ENCODE results near the gene RIMBP2.

RIMBP2 gene

GRCh38 chr12:130569521-130569920, 146.6 kb downstream of the RIMBP2 start:
- H3K4me3 ChIP-seq (ENCODE audit: low read length), result no peak overlapping the region
- no peak for DNase-seq (ENCODE audit: low read depth, low spot score)

GRCh38 chr12:130568501-130568900, 147.6 kb downstream of the RIMBP2 start:
- no peak for DNase-seq (ENCODE audit: low read depth, low spot score)

GRCh38 chr12:130568041-130568440, 148.1 kb downstream of the RIMBP2 start:
- no peak overlapping the region for H3K4me3 ChIP-seq (ENCODE audit: low read length)
- DNase-seq (ENCODE audit: low read depth, low spot score), result no peak

More at GRCh38 chr12:130568501-130568900, 147.6 kb downstream of the RIMBP2 start:
- no peak overlapping the region for H3K4me3 ChIP-seq (ENCODE audit: low read length)

- no peak overlapping the region for H3K4me3 ChIP-seq (ENCODE audit: low read length)
- DNase-seq (ENCODE audit: low read depth, low spot score), result no peak
Measured at GRCh38 chr12:130566446-130567155, 149.5 kb downstream of the RIMBP2 start.

GRCh38 chr12:130565189-130565588, 150.9 kb downstream of the RIMBP2 start:
- H3K4me3 ChIP-seq (ENCODE audit: low read length), result no peak overlapping the region
- no peak for DNase-seq (ENCODE audit: low read depth, low spot score)

GRCh38 chr12:130563323-130563722, 152.8 kb downstream of the RIMBP2 start:
- H3K4me3 ChIP-seq (ENCODE audit: low read length), result no peak overlapping the region
- no peak for DNase-seq (ENCODE audit: low read depth, low spot score)

- DNase-seq (ENCODE audit: low read depth, low spot score), result no peak
- H3K4me3 ChIP-seq (ENCODE audit: low read length), result no peak overlapping the region
Measured at GRCh38 chr12:130562716-130563115, 153.4 kb downstream of the RIMBP2 start.

- no peak overlapping the region for H3K4me3 ChIP-seq (ENCODE audit: low read length)
- no peak for DNase-seq (ENCODE audit: low read depth, low spot score)
Measured at GRCh38 chr12:130560321-130560720, 155.8 kb downstream of the RIMBP2 start.

GRCh38 chr12:130559806-130560205, 156.3 kb downstream of the RIMBP2 start:
- no peak overlapping the region for H3K4me3 ChIP-seq (ENCODE audit: low read length)
- no peak for DNase-seq (ENCODE audit: low read depth, low spot score)

GRCh38 chr12:130557886-130558765, 158.0 kb downstream of the RIMBP2 start:
- H3K4me3 ChIP-seq (ENCODE audit: low read length), result no peak overlapping the region
- DNase-seq (ENCODE audit: low read depth, low spot score), result no peak

GRCh38 chr12:130557201-130557600, 158.9 kb downstream of the RIMBP2 start:
- DNase-seq (ENCODE audit: low read depth, low spot score), result no peak
- no peak overlapping the region for H3K4me3 ChIP-seq (ENCODE audit: low read length)

GRCh38 chr12:130556486-130557055, 159.5 kb downstream of the RIMBP2 start:
- no peak for DNase-seq (ENCODE audit: low read depth, low spot score)
- H3K4me3 ChIP-seq (ENCODE audit: low read length), result no peak overlapping the region

GRCh38 chr12:130555628-130556485, 160.2 kb downstream of the RIMBP2 start:
- DNase-seq (ENCODE audit: low read depth, low spot score), result no peak
- no peak overlapping the region for H3K4me3 ChIP-seq (ENCODE audit: low read length)

GRCh38 chr12:130555221-130555620, 160.9 kb downstream of the RIMBP2 start:
- no peak for DNase-seq (ENCODE audit: low read depth, low spot score)
- no peak overlapping the region for H3K4me3 ChIP-seq (ENCODE audit: low read length)

- DNase-seq (ENCODE audit: low read depth, low spot score), result no peak
Measured at GRCh38 chr12:130552483-130552996, 163.6 kb downstream of the RIMBP2 start.

GRCh38 chr12:130549361-130549760, 166.7 kb downstream of the RIMBP2 start:
- no peak overlapping the region for H3K4me3 ChIP-seq (ENCODE audit: low read length)
- DNase-seq (ENCODE audit: low read depth, low spot score), result no peak

More at GRCh38 chr12:130552483-130552996, 163.6 kb downstream of the RIMBP2 start:
- no peak overlapping the region for H3K4me3 ChIP-seq (ENCODE audit: low read length)

- H3K4me3 ChIP-seq (ENCODE audit: low read length), result no peak overlapping the region
- no peak for DNase-seq (ENCODE audit: low read depth, low spot score)
Measured at GRCh38 chr12:130547480-130548155, 168.5 kb downstream of the RIMBP2 start.

GRCh38 chr12:130546494-130546893, 169.6 kb downstream of the RIMBP2 start:
- H3K4me3 ChIP-seq (ENCODE audit: low read length), result no peak overlapping the region
- DNase-seq (ENCODE audit: low read depth, low spot score), result no peak

Measured in Jurkat, Clone E6-1 (cell line).